Stimulated activated memory B cell treated with anti-CD40 and anti-IgM and Interleukin-4, amounts not matched to agents 10 μg/mL and 1 μg/mL and 100 μg/mL, for 72 hours (primary cell): ENCODE data around the gene SLC6A12.

ENCODE experiments used
- ATAC-seq: fragments of 150-1000 bp; cut with Tn5 transposase; 2 replicates; pipeline ENCODE4 v1.10.0; 2021
- H3K27ac Mint-ChIP-seq: one replicate; pipeline ENCODE4 v1.8.0; 2022; ENCODE audit warnings: mild to moderate bottlenecking, mixed read lengths
- H3K27me3 Mint-ChIP-seq: one replicate; pipeline ENCODE4 v1.8.0; 2022; ENCODE audit warnings: mixed read lengths
- H3K36me3 Mint-ChIP-seq: one replicate; pipeline ENCODE4 v1.8.0; 2022; ENCODE audit warnings: mixed read lengths
- H3K4me1 Mint-ChIP-seq: one replicate; pipeline ENCODE4 v1.8.0; 2022; ENCODE audit warnings: mixed read lengths
- H3K4me3 Mint-ChIP-seq: one replicate; pipeline ENCODE4 v1.8.0; 2022; ENCODE audit warnings: mild to moderate bottlenecking, moderate library complexity, mixed read lengths
- H3K9me3 Mint-ChIP-seq: one replicate; pipeline ENCODE4 v1.8.0; 2022; ENCODE audit warnings: mixed read lengths

Gene SLC6A12

GRCh38 chr12:212715-213526 is 1.0 kb downstream of the SLC6A12 start:
- ATAC-seq: no peak
- no peak overlapping the region for H3K27ac Mint-ChIP-seq
- H3K4me1 Mint-ChIP-seq: peaks cover 18% of the 10 kb centered on the region
- H3K27me3 Mint-ChIP-seq: peaks cover 78% of the 10 kb centered on the region
- no peaks in the 10 kb centered on the region for H3K36me3 Mint-ChIP-seq
- peak overlapping the region; percentile 45 for H3K4me3 Mint-ChIP-seq
- peaks cover 3% of the 10 kb centered on the region for H3K9me3 Mint-ChIP-seq

- H3K4me3 Mint-ChIP-seq: peak overlapping the region; percentile 32
- H3K27ac Mint-ChIP-seq: no peak overlapping the region
- peaks cover 3% of the 10 kb centered on the region for H3K9me3 Mint-ChIP-seq
- no peak for ATAC-seq
- H3K27me3 Mint-ChIP-seq: peaks cover 77% of the 10 kb centered on the region
- H3K4me1 Mint-ChIP-seq: peaks cover 18% of the 10 kb centered on the region
- H3K36me3 Mint-ChIP-seq: no peaks in the 10 kb centered on the region
Measured at GRCh38 chr12:212415-212714, 1.6 kb downstream of the SLC6A12 start.

GRCh38 chr12:211639-212414 is 2.1 kb downstream of the SLC6A12 start:
- Mint-ChIP-seq H3K36me3 (no peaks in the 10 kb centered on the region), H3K4me1 (peaks cover 18% of the 10 kb centered on the region), H3K4me3 (peak overlapping the region; percentile 32), H3K27ac (no peak overlapping the region), H3K9me3 (no peaks in the 10 kb centered on the region), H3K27me3 (peaks cover 77% of the 10 kb centered on the region)
- no peak for ATAC-seq

- H3K9me3 Mint-ChIP-seq: peaks cover 2% of the 10 kb centered on the region
- ATAC-seq: no peak
Measured at GRCh38 chr12:211142-211465, 2.9 kb downstream of the SLC6A12 start.

GRCh38 chr12:210277-211141 is 3.4 kb downstream of the SLC6A12 start:
- Mint-ChIP-seq H3K4me1 (peaks cover 18% of the 10 kb centered on the region), H3K36me3 (no peaks in the 10 kb centered on the region), H3K27me3 (peaks cover 86% of the 10 kb centered on the region), H3K27ac (no peak overlapping the region), H3K9me3 (peaks cover 3% of the 10 kb centered on the region), H3K4me3 (no peak overlapping the region)
- no peak for ATAC-seq

More at GRCh38 chr12:211142-211465, 2.9 kb downstream of the SLC6A12 start:
- Mint-ChIP-seq H3K4me1 (peaks cover 18% of the 10 kb centered on the region), H3K36me3 (no peaks in the 10 kb centered on the region), H3K27ac (no peak overlapping the region), H3K27me3 (peaks cover 81% of the 10 kb centered on the region), H3K4me3 (no peak overlapping the region)

DNA sequence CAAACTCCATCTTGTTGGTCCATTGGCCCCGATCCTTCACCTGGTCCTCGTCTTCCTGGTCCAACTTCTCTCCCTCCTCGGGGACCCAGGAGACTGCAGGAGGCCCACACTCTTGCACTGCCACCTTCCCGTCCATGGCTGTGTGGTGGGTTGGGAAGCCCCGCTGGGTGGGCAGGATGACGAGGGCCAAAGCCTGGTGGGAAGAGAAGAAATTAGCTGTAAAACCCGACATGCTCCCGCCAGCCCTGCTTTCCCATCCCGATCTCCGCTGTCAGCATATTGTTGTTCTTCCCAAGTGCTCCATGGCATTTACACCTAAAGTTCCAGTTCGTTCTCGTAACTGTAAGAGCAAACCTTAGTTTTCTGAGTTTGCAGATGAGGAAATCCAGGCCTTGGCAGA is 4.1 kb downstream of the SLC6A12 start:
- Mint-ChIP-seq H3K4me1 (peaks cover 18% of the 10 kb centered on the region), H3K27me3 (peaks cover 89% of the 10 kb centered on the region), H3K27ac (no peak overlapping the region), H3K36me3 (no peaks in the 10 kb centered on the region), H3K9me3 (peaks cover 3% of the 10 kb centered on the region), H3K4me3 (no peak overlapping the region)
- no peak for ATAC-seq

DNA sequence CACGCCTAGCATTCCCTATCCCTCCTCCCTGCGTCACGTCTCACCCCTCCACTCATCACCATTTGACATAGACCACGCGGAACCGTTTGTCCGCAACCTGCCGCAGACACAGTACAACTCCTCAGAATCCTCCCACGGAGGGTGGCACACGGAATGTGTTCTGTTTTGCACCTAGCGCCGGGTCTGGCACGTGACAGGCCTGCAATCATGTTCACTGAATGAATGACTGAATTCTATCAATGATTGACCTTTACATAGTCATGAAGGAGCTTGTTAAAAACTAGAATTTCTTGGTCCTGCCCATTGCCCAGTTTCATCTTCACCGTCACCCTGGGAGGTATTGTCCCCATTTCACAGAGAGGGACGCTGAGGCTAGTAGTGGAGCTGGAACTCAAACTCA is 4.7 kb downstream of the SLC6A12 start:
- H3K27ac Mint-ChIP-seq: no peak overlapping the region
- ATAC-seq: no peak
- H3K36me3 Mint-ChIP-seq: no peaks in the 10 kb centered on the region
- H3K9me3 Mint-ChIP-seq: peaks cover 3% of the 10 kb centered on the region
- H3K4me3 Mint-ChIP-seq: no peak overlapping the region
- peaks cover 94% of the 10 kb centered on the region for H3K27me3 Mint-ChIP-seq
- peaks cover 18% of the 10 kb centered on the region for H3K4me1 Mint-ChIP-seq

- no peak overlapping the region for H3K27ac Mint-ChIP-seq
- ATAC-seq: no peak
- no peaks in the 10 kb centered on the region for H3K36me3 Mint-ChIP-seq
- no peak overlapping the region for H3K4me3 Mint-ChIP-seq
- H3K9me3 Mint-ChIP-seq: peaks cover 3% of the 10 kb centered on the region
- H3K27me3 Mint-ChIP-seq: peaks cover 94% of the 10 kb centered on the region
- peaks cover 18% of the 10 kb centered on the region for H3K4me1 Mint-ChIP-seq
Measured at GRCh38 chr12:208813-209212, 5.1 kb downstream of the SLC6A12 start.

DNA sequence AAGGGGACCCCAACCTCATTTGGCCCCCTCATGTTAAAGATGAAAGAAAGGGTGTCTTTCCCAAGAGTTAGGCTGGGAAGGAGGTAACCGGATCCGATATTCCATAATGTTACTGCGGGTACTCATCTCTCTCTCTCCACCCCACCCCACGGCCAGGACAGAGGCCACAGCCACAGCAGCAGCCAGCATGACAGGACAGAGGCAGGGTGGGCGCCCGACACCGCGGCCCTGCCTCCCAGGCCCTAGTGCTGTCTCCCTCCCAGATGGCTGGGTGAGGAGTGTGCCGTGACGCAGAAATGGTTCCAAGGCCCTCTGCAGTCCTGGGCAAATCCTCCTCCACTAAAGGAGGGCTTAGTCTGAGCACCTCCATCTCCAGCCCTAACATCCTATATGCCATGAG is 6.2 kb downstream of the SLC6A12 start:
- Mint-ChIP-seq H3K27me3 (peaks cover 87% of the 10 kb centered on the region), H3K4me3 (no peak overlapping the region), H3K4me1 (peaks cover 8% of the 10 kb centered on the region), H3K36me3 (no peaks in the 10 kb centered on the region), H3K27ac (no peak overlapping the region), H3K9me3 (peaks cover 3% of the 10 kb centered on the region)
- ATAC-seq: no peak

- no peak for ATAC-seq
- peaks cover 1% of the 10 kb centered on the region for H3K4me1 Mint-ChIP-seq
- H3K27me3 Mint-ChIP-seq: peaks cover 87% of the 10 kb centered on the region
Measured at GRCh38 chr12:206746-207440, 7.1 kb downstream of the SLC6A12 start.

GRCh38 chr12:205026-205425 is 8.9 kb downstream of the SLC6A12 start:
- H3K4me3 Mint-ChIP-seq: no peak overlapping the region
- H3K27me3 Mint-ChIP-seq: peaks cover 85% of the 10 kb centered on the region
- peaks cover 3% of the 10 kb centered on the region for H3K9me3 Mint-ChIP-seq
- H3K27ac Mint-ChIP-seq: no peak overlapping the region
- no peaks in the 10 kb centered on the region for H3K36me3 Mint-ChIP-seq
- no peaks in the 10 kb centered on the region for H3K4me1 Mint-ChIP-seq
- ATAC-seq: no peak

More at GRCh38 chr12:206746-207440, 7.1 kb downstream of the SLC6A12 start:
- Mint-ChIP-seq H3K9me3 (peaks cover 3% of the 10 kb centered on the region), H3K27ac (no peak overlapping the region), H3K4me3 (no peak overlapping the region), H3K36me3 (no peaks in the 10 kb centered on the region)

DNA sequence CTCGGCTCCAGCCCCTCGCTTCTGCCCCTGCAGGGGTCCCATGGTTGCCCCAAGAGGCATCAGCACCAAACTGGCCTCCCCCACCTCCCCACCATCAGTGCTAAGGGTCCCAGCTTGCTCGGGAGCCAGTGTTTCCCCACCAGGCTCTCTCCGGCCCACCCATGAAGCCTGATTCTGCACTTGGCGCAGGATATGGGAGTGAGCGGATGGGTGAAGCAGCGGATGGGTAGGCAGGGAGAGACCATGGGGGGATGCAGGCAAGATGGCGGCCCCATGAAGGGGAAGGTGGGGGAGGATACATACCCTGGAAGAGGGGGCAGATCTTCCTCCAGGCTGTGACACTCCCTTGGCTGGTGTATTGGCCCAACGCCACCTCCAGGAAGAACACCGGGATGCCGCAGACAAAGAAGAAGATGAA is 9.7 kb downstream of the SLC6A12 start:
- Mint-ChIP-seq H3K4me1 (no peaks in the 10 kb centered on the region), H3K27me3 (peaks cover 77% of the 10 kb centered on the region), H3K9me3 (peaks cover 3% of the 10 kb centered on the region), H3K27ac (no peak overlapping the region), H3K36me3 (no peaks in the 10 kb centered on the region), H3K4me3 (no peak overlapping the region)
- no peak for ATAC-seq

DNA sequence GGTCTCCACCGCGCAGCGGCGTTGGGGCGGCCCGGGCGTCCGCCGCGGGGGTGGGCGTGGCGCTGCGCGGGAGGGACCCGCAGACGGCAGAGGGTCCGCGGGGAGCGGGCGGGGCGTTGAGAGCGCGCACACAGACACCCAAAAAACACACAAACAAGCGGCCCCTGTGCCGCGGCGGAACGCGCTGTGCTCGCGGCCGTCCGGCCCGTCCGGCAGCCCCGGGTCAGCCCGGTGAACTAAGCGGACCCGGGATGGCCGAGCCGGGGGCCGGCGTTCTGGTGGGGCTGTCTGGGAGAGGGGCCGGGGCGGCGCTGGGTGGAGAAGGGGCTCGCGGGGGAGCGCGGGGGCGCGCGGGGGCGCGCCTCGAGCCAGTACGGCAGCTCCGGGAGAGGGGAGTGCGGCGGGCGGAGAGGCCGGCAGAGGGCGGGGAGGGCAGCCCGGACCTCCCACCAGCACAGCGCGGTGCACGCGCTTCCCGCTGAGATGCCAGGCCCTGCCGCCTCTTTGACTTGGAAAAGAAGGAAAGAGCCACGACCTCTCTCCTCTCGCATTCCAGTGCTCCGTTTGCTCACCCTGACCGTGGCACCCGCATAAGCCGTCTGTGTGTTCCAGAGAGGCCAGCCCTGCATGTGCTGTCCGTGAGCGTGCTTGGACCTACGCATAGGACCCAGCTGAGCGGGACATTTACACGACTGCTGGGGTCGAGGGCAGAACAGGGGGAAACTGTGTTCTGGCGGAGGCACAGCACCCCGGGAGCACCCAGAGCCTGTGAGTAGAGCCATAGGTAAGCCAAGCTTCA is 10.3 kb downstream of the SLC6A12 start:
- ATAC-seq: peak; percentile 35
- no peak overlapping the region for H3K4me3 Mint-ChIP-seq
- no peak overlapping the region for H3K27ac Mint-ChIP-seq
- H3K4me1 Mint-ChIP-seq: no peaks in the 10 kb centered on the region
- H3K36me3 Mint-ChIP-seq: no peaks in the 10 kb centered on the region
- peaks cover 72% of the 10 kb centered on the region for H3K27me3 Mint-ChIP-seq
- H3K9me3 Mint-ChIP-seq: peaks cover 3% of the 10 kb centered on the region

- Mint-ChIP-seq H3K27me3 (peaks cover 72% of the 10 kb centered on the region), H3K27ac (no peak overlapping the region), H3K36me3 (no peaks in the 10 kb centered on the region), H3K9me3 (peaks cover 3% of the 10 kb centered on the region), H3K4me1 (no peaks in the 10 kb centered on the region), H3K4me3 (no peak overlapping the region)
- ATAC-seq: no peak
Measured at GRCh38 chr12:203074-203461, 10.9 kb downstream of the SLC6A12 start.
